Aorta (tissue), 5 donors: Measurements from ENCODE around the gene KCNH4. TPM values are rescaled to one million over a fixed set of nuclear protein-coding genes. Genes with fewer than 3 reads are reported as not detected.

Source experiments
- ATAC-seq: fragments of 200-7000 bp; cut with Tn5 transposase; one replicate; pipeline ENCODE4 v1.9.1; 2022; ENCODE audit warnings: moderate library complexity; ENCODE audit not compliant: low FRiP score
- DNase-seq, 2 donors: peaks; one replicate each; pipeline ENCODE4 v3.0.0-alpha.2; 2020
- H3K27ac ChIP-seq, 2 donors: one replicate each; pipeline ENCODE4 v1.5.1; 2013; ENCODE audit warnings: low read length in 2 of 2, mild to moderate bottlenecking in 2 of 2, moderate library complexity in 2 of 2, control low read depth in 1 of 2, inconsistent platforms in 1 of 2, low read depth in 1 of 2
- H3K27me3 ChIP-seq, 2 donors: one replicate each; pipeline ENCODE4 v1.6.1; 2013; ENCODE audit warnings: control low read depth in 1 of 2, low read length in 1 of 2, mild to moderate bottlenecking in 1 of 2, moderate library complexity in 1 of 2; ENCODE audit not compliant: insufficient read depth in 2 of 2, control insufficient read depth in 1 of 2
- H3K36me3 ChIP-seq, 2 donors: one replicate each; pipeline ENCODE4 v1.6.1; 2013; ENCODE audit warnings: control low read depth in 1 of 2, low read length in 1 of 2, mild to moderate bottlenecking in 1 of 2; ENCODE audit not compliant: insufficient read depth in 2 of 2, control insufficient read depth in 1 of 2
- H3K4me1 ChIP-seq, 2 donors: one replicate each; pipeline ENCODE4 v1.6.1; 2013; ENCODE audit warnings: low read length in 2 of 2, control low read depth in 1 of 2, mild to moderate bottlenecking in 1 of 2, moderate library complexity in 1 of 2; ENCODE audit not compliant: insufficient read depth in 2 of 2, control insufficient read depth in 1 of 2
- H3K4me3 ChIP-seq, 2 donors: one replicate each; pipeline ENCODE4 v1.5.1; 2013; ENCODE audit warnings: low read length in 2 of 2, control low read depth in 1 of 2, mild to moderate bottlenecking in 1 of 2
- H3K9me3 ChIP-seq: one replicate; pipeline ENCODE4 v1.6.1; 2013; ENCODE audit warnings: mild to moderate bottlenecking, low read length; ENCODE audit not compliant: control insufficient read depth
- WGBS, 2 donors: extraction: QIAGEN DNeasy Blood & Tissue Kit; methylation state at CpG; one replicate each; pipeline ENCODE4 v1.1.7; 2013; 5-methylcytosine and 5-hydroxymethylcytosine counted together
- intact Hi-C, 2 donors: fragments of 100-400 bp; cut with DNase I; formaldehyde crosslinking; loops; one replicate each; pipeline versions ENCODE4 v1.14.2 to v1.15.0; 2022
- polyA plus RNA-seq, 2 donors: library from polyadenylated mRNA; stranded (reverse); fragments of 200-250 nt; gene quantifications; one replicate each; pipeline ENCODE4 v1.2.3, GENCODE V29; 2013
- total RNA-seq, 2 donors: library from RNA; stranded (reverse); fragmentation: NEBNext Ultra II Directional; extraction: Animal tissue kit (Norgen Biotek cat#: 25700); gene quantifications; one replicate each; pipeline ENCODE4 v1.2.1, GENCODE V29; 2021
- donor health status: healthy with polysubstance abuse.
- donor health status: Bipolar disorder and iron deficiency.
- donor health status: DM: no; HTN: no; CAD: no.
- donor health status: DM: no; HTN: no; CAD: no.
- donor health status: DM: yes; HTN: yes; CAD: no.

KCNH4 gene
- total and polyA plus RNA-seq, 4 donors = 0.15 to 0.32 TPM; not detected in 2

- Histone ChIP-seq H3K9me3 (no peaks in the 10 kb centered on the region), H3K27ac (no peak overlapping the region), H3K4me1 (no peaks in the 10 kb centered on the region), H3K27me3 (no peaks in the 10 kb centered on the region), H3K4me3 (no peak overlapping the region), H3K36me3 (no peaks in the 10 kb centered on the region)
- DNase-seq = no peak
- 87 to 89% methylated on average over 6 of the region's 6 CpGs for WGBS, 2 donors
- intact Hi-C loops = no loop called here
- no peak for ATAC-seq
Observed at GRCh38 chr17:42107124-42107523, 73.8 kb downstream of the KCNH4 start.

Other genes with a start within 250 kb of the KCNH4 start
- gene CNP, start 214.3 kb downstream of the KCNH4 start, total RNA-seq = 10 to 100 TPM; 50.2 to 59.3 TPM
- gene CNP, start 214.3 kb downstream of the KCNH4 start, polyA plus RNA-seq = 10 to 100 TPM; 15.5 to 36.4 TPM
- 10 to 100 TPM; 68.2 to 84.2 TPM for gene DNAJC7, start 163.7 kb downstream of the KCNH4 start, total RNA-seq
- gene DNAJC7, start 163.7 kb downstream of the KCNH4 start, polyA plus RNA-seq = 10 to 100 TPM; 74.3 to 74.4 TPM
- 10 to 100 TPM; 25.3 to 28.5 TPM for gene NKIRAS2, start 161.1 kb downstream of the KCNH4 start, total RNA-seq
- gene NKIRAS2, start 161.1 kb downstream of the KCNH4 start, polyA plus RNA-seq = 10 to 100 TPM; 23.0 to 25.3 TPM
- gene C17orf113, start 130.5 kb downstream of the KCNH4 start, total RNA-seq = under 1 TPM; 0.32 to 0.96 TPM
- under 1 TPM; 0.50 to 0.74 TPM for gene C17orf113, start 130.5 kb downstream of the KCNH4 start, polyA plus RNA-seq
- not detected for gene ZNF385C, start 82.7 kb downstream of the KCNH4 start, total RNA-seq
- under 1 TPM in 1 of 2 donors, not detected in 1; 0.49 TPM for gene ZNF385C, start 82.7 kb downstream of the KCNH4 start, polyA plus RNA-seq
- 10 to 100 TPM; 11.6 to 24.5 TPM for gene DHX58, start 68.4 kb downstream of the KCNH4 start, total RNA-seq
- gene DHX58, start 68.4 kb downstream of the KCNH4 start, polyA plus RNA-seq = 10 to 100 TPM in 1 of 2 donors, 1 to 10 TPM in 1; 3.6 to 45.5 TPM
- gene KAT2A, start 59.8 kb downstream of the KCNH4 start, total RNA-seq = 10 to 100 TPM; 24.8 to 49.3 TPM
- 100 to 1,000 TPM in 1 of 2 donors, 1 to 10 TPM in 1; 8.9 to 109 TPM for gene KAT2A, start 59.8 kb downstream of the KCNH4 start, polyA plus RNA-seq
- not detected for gene HSPB9, start 58.3 kb downstream of the KCNH4 start, total RNA-seq
- gene HSPB9, start 58.3 kb downstream of the KCNH4 start, polyA plus RNA-seq = under 1 TPM; 0.15 to 0.63 TPM
- gene RAB5C, start 26.2 kb downstream of the KCNH4 start, total RNA-seq = 100 to 1,000 TPM; 109 to 130 TPM
- 100 to 1,000 TPM; 122 to 156 TPM for gene RAB5C, start 26.2 kb downstream of the KCNH4 start, polyA plus RNA-seq
- gene HCRT, start 4.3 kb upstream of the KCNH4 start, total RNA-seq = not detected
- not detected for gene HCRT, start 4.3 kb upstream of the KCNH4 start, polyA plus RNA-seq
- 10 to 100 TPM; 17.3 to 26.0 TPM for gene GHDC, start 13.4 kb upstream of the KCNH4 start, total RNA-seq
- gene GHDC, start 13.4 kb upstream of the KCNH4 start, polyA plus RNA-seq = 10 to 100 TPM; 13.1 to 27.5 TPM
- 100 to 1,000 TPM in 1 of 2 donors, 10 to 100 TPM in 1; 78.0 to 106 TPM for gene STAT5B, start 95.2 kb upstream of the KCNH4 start, total RNA-seq
- gene STAT5B, start 95.2 kb upstream of the KCNH4 start, polyA plus RNA-seq = 10 to 100 TPM; 18.0 to 54.6 TPM
- gene STAT5A, start 107.4 kb upstream of the KCNH4 start, total RNA-seq = 10 to 100 TPM; 42.1 to 63.2 TPM
- gene STAT5A, start 107.4 kb upstream of the KCNH4 start, polyA plus RNA-seq = 10 to 100 TPM; 10.9 to 20.8 TPM
- gene STAT3, start 207.3 kb upstream of the KCNH4 start, total RNA-seq = 100 to 1,000 TPM; 279 to 297 TPM
- gene STAT3, start 207.3 kb upstream of the KCNH4 start, polyA plus RNA-seq = 10 to 100 TPM; 34.1 to 78.3 TPM
- gene CAVIN1, start 242.1 kb upstream of the KCNH4 start, total RNA-seq = 100 to 1,000 TPM; 569 to 643 TPM
- 100 to 1,000 TPM; 350 to 422 TPM for gene CAVIN1, start 242.1 kb upstream of the KCNH4 start, polyA plus RNA-seq